LNCaP clone FGC (cell line): ENCODE measurements around the gene RABGAP1L.

Experiments used
- DNase-seq: peaks from one replicate; pipeline ENCODE4 v3.0.0-alpha.2; 2011; ENCODE audit warnings: low read depth
- H3K4me3 ChIP-seq: 2 replicates; pipeline ENCODE4 v1.5.1; 2011; ENCODE audit warnings: mild to moderate bottlenecking, low read depth, low read length, control low read depth
- CTCF ChIP-seq: IDR thresholded peaks from 2 replicates; pipeline ENCODE4 v1.5.1; 2012; ENCODE audit warnings: mild to moderate bottlenecking; ENCODE audit not compliant: control insufficient read depth, insufficient read depth; ENCODE audit errors: extremely low read depth

The RABGAP1L gene

GRCh38 chr1:174768949-174769348, 609.6 kb downstream of the RABGAP1L start:
- no peak for DNase-seq
- H3K4me3 ChIP-seq: no peak overlapping the region
- no peak for TF ChIP-seq CTCF

- peak; percentile 68 for DNase-seq
- no peak overlapping the region for H3K4me3 ChIP-seq
- TF ChIP-seq CTCF: peak; percentile 72
These were observed 610.7 kb downstream of the RABGAP1L start for GRCh38 chr1:174769961-174770549.

GRCh38 chr1:174775621-174776020, 616.3 kb downstream of the RABGAP1L start:
- DNase-seq: no peak
- no peak for TF ChIP-seq CTCF
- no peak overlapping the region for H3K4me3 ChIP-seq

- H3K4me3 ChIP-seq: no peak overlapping the region
- DNase-seq: no peak
- no peak for TF ChIP-seq CTCF
These were observed 617.9 kb downstream of the RABGAP1L start for GRCh38 chr1:174777262-174777661.

GRCh38 chr1:174785510-174785909, 626.2 kb downstream of the RABGAP1L start:
- no peak for TF ChIP-seq CTCF
- H3K4me3 ChIP-seq: no peak overlapping the region
- DNase-seq: no peak

GRCh38 chr1:174786358-174786757, 627.0 kb downstream of the RABGAP1L start:
- no peak for DNase-seq
- no peak overlapping the region for H3K4me3 ChIP-seq
- no peak for TF ChIP-seq CTCF

- no peak for DNase-seq
- no peak for TF ChIP-seq CTCF
- H3K4me3 ChIP-seq: no peak overlapping the region
These were observed 627.4 kb downstream of the RABGAP1L start for GRCh38 chr1:174786760-174787159.
